GM10847 (cell line): Measurements from ENCODE around the gene YPEL4.

Source experiments
- POLR2A ChIP-seq: IDR thresholded peaks from 2 replicates; pipeline ENCODE4 v1.6.1; 2011; ENCODE audit not compliant: insufficient read length; ENCODE audit errors: extremely low read depth

YPEL4 gene

DNA sequence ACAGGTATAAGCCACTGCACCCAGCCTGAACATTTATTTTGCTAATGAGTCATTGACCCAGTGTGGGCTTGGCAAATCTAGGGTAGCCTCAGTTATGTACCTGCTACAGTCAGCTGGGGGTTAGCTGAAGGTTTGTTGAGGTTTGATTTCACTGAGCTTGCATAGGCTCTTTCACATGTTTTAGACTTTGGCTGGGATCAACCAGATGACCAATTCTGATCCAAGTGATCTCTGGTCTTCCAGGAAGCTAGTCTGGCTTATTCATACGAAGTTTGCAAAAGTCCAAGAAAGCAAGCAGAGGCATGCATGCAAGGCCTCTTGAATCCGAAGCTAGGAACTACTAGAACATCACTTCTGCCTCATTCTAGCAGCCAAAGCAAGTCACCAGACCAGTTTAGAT, 31.3 kb downstream of the YPEL4 start:
- TF ChIP-seq POLR2A: no peak

GRCh38 chr11:57616595-57616994, 33.1 kb downstream of the YPEL4 start:
- TF ChIP-seq POLR2A: no peak

DNA sequence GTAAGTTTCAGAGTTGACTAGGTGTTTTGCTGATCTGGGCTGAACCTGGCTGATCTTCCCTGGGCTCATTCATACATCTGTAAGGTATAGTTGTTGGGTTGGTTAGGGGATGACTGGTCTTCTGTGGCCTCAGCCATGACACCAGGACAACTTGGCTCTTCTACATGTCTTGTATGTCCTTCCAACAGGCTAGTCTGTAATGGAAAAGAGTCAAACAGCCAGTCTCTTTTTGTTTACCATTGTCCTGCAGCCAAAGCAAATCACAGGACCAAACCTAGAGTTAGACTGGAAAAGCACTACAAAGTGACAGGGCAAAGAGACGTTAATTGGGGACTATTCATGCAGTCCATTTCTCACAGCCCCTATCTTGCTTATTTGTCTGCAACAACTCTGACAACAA, 34.4 kb downstream of the YPEL4 start:
- no peak for TF ChIP-seq POLR2A

DNA sequence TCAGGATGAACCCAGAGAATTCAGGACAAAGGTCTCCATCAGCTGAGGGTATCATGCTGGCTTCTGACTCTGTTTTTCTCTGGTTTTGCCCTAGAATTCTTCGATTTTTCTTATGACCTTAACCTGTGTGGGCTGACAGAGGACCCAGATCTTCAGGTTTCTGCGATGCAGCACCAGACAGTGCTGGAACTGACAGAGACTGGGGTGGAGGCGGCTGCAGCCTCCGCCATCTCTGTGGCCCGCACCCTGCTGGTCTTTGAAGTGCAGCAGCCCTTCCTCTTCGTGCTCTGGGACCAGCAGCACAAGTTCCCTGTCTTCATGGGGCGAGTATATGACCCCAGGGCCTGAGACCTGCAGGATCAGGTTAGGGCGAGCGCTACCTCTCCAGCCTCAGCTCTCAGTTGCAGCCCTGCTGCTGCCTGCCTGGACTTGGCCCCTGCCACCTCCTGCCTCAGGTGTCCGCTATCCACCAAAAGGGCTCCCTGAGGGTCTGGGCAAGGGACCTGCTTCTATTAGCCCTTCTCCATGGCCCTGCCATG, 35.4 kb downstream of the YPEL4 start:
- no peak for TF ChIP-seq POLR2A

- TF ChIP-seq POLR2A: no peak
Measured at GRCh38 chr11:57610170-57610569, 39.5 kb downstream of the YPEL4 start.

DNA sequence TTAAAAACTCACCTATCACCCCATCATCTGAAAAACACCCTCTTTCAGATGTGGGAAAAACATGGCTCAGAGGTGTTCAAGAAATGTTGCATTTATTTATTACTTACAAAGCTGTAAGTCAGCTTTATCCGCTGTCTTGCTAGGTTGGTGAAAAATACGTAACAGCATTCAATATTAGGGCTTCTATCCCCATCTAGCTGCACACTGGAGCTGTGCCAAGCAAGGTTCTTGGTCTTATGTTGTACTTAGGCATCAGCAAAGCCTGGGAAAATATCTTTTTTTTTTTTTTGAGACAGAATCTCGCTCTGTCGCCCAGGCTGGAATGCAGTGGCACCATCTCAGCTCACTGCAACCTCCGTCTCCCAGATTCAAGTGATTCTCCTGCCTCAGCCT, 44.7 kb downstream of the YPEL4 start:
- TF ChIP-seq POLR2A: no peak

DNA sequence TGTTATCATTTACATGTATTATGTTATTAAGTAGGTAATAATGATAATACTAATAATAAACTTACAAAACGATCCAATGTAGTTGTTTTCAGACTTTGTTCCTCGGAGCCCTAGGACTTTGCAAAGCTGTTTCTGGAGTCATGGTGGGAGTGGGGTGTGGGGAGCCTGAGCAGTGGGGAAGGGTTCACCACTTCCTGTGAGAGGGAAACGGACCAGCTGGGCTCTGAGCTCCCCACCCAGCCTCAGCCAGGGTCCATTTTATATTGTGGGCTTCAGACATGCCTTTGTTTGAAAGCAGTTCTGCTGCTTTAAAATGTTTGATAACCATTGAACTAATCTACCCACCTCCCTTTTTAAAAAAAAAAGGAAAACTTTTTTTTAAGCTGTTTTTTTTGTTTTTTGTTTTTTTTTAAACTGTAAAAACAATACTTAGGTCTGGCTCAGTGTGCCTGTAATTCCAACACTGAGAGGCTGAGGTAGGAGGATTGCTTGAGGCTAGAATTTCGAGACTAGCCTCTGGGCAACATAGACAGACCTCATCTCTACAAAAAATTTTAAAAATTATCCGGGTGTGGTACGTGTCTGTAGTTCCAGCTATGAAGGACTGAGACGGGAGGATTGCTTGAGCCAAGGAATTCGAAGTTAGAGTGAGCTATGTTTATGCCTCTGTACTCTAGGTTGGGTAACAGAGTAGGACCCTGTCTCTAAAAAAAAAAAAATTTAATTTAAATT, 45.2 kb downstream of the YPEL4 start:
- no peak for TF ChIP-seq POLR2A

GRCh38 chr11:57601297-57601696, 48.4 kb downstream of the YPEL4 start:
- TF ChIP-seq POLR2A: no peak

GRCh38 chr11:57599381-57599780, 50.3 kb downstream of the YPEL4 start:
- TF ChIP-seq POLR2A: no peak

DNA sequence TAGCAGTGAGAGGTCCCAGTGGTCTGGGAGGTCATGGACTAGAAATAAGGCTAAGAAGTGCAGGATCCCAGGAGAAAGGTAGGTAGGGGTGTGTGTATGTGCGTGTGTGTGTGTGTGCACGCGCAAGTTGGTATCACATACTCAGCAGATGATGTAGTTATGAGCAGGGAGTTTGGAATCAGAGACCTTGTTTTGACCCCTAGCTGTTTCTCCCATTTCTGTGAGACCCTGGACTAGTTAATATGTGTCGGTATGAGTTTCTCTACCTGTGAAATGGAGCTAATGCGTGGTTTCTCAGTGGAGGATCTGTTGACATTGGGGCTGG, 50.9 kb downstream of the YPEL4 start:
- no peak for TF ChIP-seq POLR2A

- TF ChIP-seq POLR2A: no peak
Measured at GRCh38 chr11:57597916-57598830, 51.5 kb downstream of the YPEL4 start.

DNA sequence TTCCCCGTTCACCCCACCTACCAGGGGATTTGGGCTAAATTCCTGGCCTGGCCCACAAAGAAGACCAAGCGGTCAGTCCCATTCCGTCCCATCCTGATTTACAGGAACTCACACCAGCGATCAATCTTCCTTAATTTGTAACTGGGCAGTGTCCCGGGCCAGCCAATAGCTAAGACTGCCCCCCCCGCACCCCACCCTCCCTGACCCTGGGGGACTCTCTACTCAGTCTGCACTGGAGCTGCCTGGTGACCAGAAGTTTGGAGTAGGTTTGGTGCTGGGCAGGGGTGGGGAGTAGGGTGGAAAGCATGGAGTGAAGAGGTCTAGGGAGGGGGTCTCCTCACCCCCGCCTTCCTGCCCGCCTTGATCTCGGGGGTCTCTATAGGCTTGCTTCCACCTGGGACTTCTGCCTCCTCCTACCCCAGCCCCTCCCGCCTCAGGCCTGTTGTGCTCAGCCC, 52.2 kb downstream of the YPEL4 start, which contains the start of gene SERPING1:
SERPING1 (plus strand) TSS at position 225 of the 455 bp plus-strand sequence. CDS start 586 bp downstream, outside the sequence.
- TF ChIP-seq POLR2A: no peak

GRCh38 chr11:57596266-57596885, 53.3 kb downstream of the YPEL4 start:
- no peak for TF ChIP-seq POLR2A
